IMR-90 (cell line): ENCODE measurements around the gene MFNG.

Experiments
- BHLHE40 ChIP-seq: fragments of 150-350 bp; IDR thresholded peaks from 2 replicates; pipeline ENCODE4 v1.6.1; 2016; ENCODE audit warnings: mild to moderate bottlenecking, low read depth, low read length
- CHD1 ChIP-seq: IDR thresholded peaks from 2 replicates; pipeline ENCODE4 v1.6.1; 2012; ENCODE audit warnings: low read depth, low read length, improper control_type of control experiment
- ELK1 ChIP-seq: fragments of 150-350 bp; IDR thresholded peaks from 2 replicates; pipeline ENCODE4 v1.6.1; 2016; ENCODE audit warnings: low read depth, mild to moderate bottlenecking, low read length, moderate library complexity, borderline replicate concordance
- MAZ ChIP-seq: IDR thresholded peaks from 2 replicates; pipeline ENCODE4 v1.6.1; 2012; ENCODE audit warnings: low read depth, mild to moderate bottlenecking, low read length, improper control_type of control experiment, moderate library complexity, borderline replicate concordance
- POLR2A ChIP-seq: IDR thresholded peaks from 2 replicates; pipeline ENCODE4 v1.6.1; 2012; ENCODE audit warnings: mild to moderate bottlenecking, low read depth, low read length
- RCOR1 ChIP-seq: IDR thresholded peaks from 2 replicates; pipeline ENCODE4 v1.6.1; 2012; ENCODE audit warnings: mild to moderate bottlenecking, low read length, improper control_type of control experiment; ENCODE audit not compliant: insufficient replicate concordance
- RFX5 ChIP-seq: IDR thresholded peaks from 2 replicates; pipeline ENCODE4 v1.8.0; 2012; ENCODE audit warnings: low read depth, mild to moderate bottlenecking, low read length, moderate library complexity
- SMC3 ChIP-seq: fragments of 150-350 bp; IDR thresholded peaks from 2 replicates; pipeline ENCODE4 v1.6.1; 2016; ENCODE audit warnings: low read depth, mild to moderate bottlenecking, antibody characterized with exemption, low read length, moderate library complexity
- USF2 ChIP-seq: fragments of 150-350 bp; IDR thresholded peaks from 2 replicates; pipeline ENCODE4 v1.6.1; 2017; ENCODE audit warnings: mild to moderate bottlenecking, antibody characterized with exemption, low read length, low read depth
- TF ChIP-seq, protein P1 (sequence below): conservative IDR thresholded peaks from 2 replicates; pipeline ENCODE4 v1.5.1; 2012; ENCODE audit warnings: mild to moderate bottlenecking, low read depth, low read length, improper control_type of control experiment

- TF ChIP-seq POLR2A, result no peak
- TF ChIP-seq, protein P1, sequence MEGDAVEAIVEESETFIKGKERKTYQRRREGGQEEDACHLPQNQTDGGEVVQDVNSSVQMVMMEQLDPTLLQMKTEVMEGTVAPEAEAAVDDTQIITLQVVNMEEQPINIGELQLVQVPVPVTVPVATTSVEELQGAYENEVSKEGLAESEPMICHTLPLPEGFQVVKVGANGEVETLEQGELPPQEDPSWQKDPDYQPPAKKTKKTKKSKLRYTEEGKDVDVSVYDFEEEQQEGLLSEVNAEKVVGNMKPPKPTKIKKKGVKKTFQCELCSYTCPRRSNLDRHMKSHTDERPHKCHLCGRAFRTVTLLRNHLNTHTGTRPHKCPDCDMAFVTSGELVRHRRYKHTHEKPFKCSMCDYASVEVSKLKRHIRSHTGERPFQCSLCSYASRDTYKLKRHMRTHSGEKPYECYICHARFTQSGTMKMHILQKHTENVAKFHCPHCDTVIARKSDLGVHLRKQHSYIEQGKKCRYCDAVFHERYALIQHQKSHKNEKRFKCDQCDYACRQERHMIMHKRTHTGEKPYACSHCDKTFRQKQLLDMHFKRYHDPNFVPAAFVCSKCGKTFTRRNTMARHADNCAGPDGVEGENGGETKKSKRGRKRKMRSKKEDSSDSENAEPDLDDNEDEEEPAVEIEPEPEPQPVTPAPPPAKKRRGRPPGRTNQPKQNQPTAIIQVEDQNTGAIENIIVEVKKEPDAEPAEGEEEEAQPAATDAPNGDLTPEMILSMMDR, result no peak
- no peak for TF ChIP-seq CHD1
- no peak for TF ChIP-seq SMC3
- no peak for TF ChIP-seq USF2
- no peak for TF ChIP-seq RFX5
- no peak for TF ChIP-seq ELK1
- no peak for TF ChIP-seq BHLHE40
- no peak for TF ChIP-seq MAZ
- no peak for TF ChIP-seq RCOR1
Measured at GRCh38 chr22:37535159-37535558, 49.0 kb upstream of the MFNG start.
